ENCODE data around the gene SPIRE1. TPM values are rescaled to one million over a fixed set of nuclear protein-coding genes. Genes with fewer than 3 reads are reported as not detected.
A peak's percentile ranks its signal among the peaks of the same experiment; 100 is the strongest.

The SPIRE1 gene
- total RNA-seq, 1 experiment from 2014 or later: 26.1 TPM

DNA sequence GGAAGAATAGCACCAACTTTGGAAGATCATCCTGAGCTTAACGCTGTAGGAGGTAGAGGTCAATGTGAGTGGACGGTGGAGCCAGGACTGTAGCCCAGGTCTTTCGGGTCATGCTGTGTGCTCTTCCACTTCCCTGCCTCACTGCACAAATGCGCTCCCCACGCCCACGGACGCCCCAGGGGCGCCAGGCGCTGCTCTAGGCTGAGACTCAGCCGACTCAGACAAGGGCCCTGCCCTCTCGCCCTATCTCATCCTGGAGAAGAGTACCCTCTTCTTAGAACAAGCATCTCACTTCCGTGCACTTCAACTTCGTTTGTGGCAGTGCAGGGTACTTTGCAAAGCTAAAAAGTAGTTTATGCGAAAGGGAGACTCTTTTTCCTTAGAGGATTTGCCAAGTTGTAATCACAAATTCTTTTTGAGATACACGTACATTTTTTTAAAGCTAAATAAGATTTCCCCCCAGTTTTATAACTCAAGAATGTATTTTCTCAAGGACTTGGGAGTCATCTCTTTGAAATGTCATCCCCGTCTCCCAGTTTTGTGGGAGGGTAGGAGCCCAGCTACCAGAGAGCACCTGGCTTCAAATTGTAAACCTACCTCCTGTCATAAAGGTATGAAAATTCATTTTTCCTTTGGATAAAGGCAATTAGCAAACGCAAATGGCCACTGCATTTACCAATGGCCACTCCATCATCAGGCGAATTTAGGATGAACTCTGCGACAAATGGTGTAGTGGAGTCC, 251.4 kb downstream of the SPIRE1 start:
- ChIA-PET CTCF (no interaction called here), POLR2A (ENCODE audit: unreplicated experiment) (no interaction called here)
- intact Hi-C loops (cut with micrococcal nuclease; ENCODE audit: unreplicated experiment): loop anchor here (2.0 kb wide), 1 partner anchor 30 kb away; the partner anchor contains the start of gene AFG3L2
- Histone ChIP-seq H3K9me3 (ENCODE audit: insufficient read depth, low read depth) (no peaks in the 10 kb centered on the region), H3K79me2 (ENCODE audit: low read depth) (peaks cover 20% of the 10 kb centered on the region), H4K20me1 (ENCODE audit: insufficient read depth) (no peaks in the 10 kb centered on the region), H3K4me2 (peak overlapping the region; percentile 97; the same call in 1 of the 2 replicates), H3K4me1 (replicated peaks; ENCODE audit: insufficient read depth) (peaks cover 46% of the 10 kb centered on the region), H3K27me3 (ENCODE audit: insufficient read depth, low read depth) (no peaks in the 10 kb centered on the region), H2AFZ (no peak overlapping the region), H3K27ac (no peak overlapping the region), H3K4me3 (no peak overlapping the region), H3F3A (ENCODE audit: insufficient read depth, low read depth) (peaks cover 26% of the 10 kb centered on the region), H3K9me2 (ENCODE audit: insufficient read depth) (no peaks in the 10 kb centered on the region), H3K36me3 (ENCODE audit: low read depth) (no peaks in the 10 kb centered on the region)
- BruUV-seq (replicated peaks): no TSS peak
- no peak for TF ChIP-seq CTCF (conservative IDR thresholded peaks at IDR 0.05)
- TF ChIP-seq EZH2 (IDR thresholded peaks at IDR 0.05; ENCODE audit: low read depth): no peak
- DNase-seq: no peak

GRCh38 chr18:12405066-12405465, 252.8 kb downstream of the SPIRE1 start:
- intact Hi-C loops (cut with micrococcal nuclease; ENCODE audit: unreplicated experiment): no loop called here
- Histone ChIP-seq H3K4me1 (replicated peaks; ENCODE audit: insufficient read depth) (peaks cover 46% of the 10 kb centered on the region), H3K4me3 (no peak overlapping the region), H3K79me2 (ENCODE audit: low read depth) (peaks cover 17% of the 10 kb centered on the region), H3K27ac (no peak overlapping the region), H3K4me2 (no peak overlapping the region), H3K36me3 (ENCODE audit: low read depth) (no peaks in the 10 kb centered on the region), H3K9me3 (ENCODE audit: insufficient read depth, low read depth) (no peaks in the 10 kb centered on the region), H2AFZ (no peak overlapping the region), H3F3A (ENCODE audit: insufficient read depth, low read depth) (peaks cover 29% of the 10 kb centered on the region), H3K27me3 (ENCODE audit: insufficient read depth, low read depth) (no peaks in the 10 kb centered on the region), H3K9me2 (ENCODE audit: insufficient read depth) (no peaks in the 10 kb centered on the region), H4K20me1 (ENCODE audit: insufficient read depth) (no peaks in the 10 kb centered on the region)
- no TSS peak for BruUV-seq (replicated peaks)
- TF ChIP-seq CTCF (conservative IDR thresholded peaks at IDR 0.05): no peak
- ChIA-PET POLR2A (ENCODE audit: unreplicated experiment) (no interaction called here), CTCF (no interaction called here)
- DNase-seq: no peak

DNA sequence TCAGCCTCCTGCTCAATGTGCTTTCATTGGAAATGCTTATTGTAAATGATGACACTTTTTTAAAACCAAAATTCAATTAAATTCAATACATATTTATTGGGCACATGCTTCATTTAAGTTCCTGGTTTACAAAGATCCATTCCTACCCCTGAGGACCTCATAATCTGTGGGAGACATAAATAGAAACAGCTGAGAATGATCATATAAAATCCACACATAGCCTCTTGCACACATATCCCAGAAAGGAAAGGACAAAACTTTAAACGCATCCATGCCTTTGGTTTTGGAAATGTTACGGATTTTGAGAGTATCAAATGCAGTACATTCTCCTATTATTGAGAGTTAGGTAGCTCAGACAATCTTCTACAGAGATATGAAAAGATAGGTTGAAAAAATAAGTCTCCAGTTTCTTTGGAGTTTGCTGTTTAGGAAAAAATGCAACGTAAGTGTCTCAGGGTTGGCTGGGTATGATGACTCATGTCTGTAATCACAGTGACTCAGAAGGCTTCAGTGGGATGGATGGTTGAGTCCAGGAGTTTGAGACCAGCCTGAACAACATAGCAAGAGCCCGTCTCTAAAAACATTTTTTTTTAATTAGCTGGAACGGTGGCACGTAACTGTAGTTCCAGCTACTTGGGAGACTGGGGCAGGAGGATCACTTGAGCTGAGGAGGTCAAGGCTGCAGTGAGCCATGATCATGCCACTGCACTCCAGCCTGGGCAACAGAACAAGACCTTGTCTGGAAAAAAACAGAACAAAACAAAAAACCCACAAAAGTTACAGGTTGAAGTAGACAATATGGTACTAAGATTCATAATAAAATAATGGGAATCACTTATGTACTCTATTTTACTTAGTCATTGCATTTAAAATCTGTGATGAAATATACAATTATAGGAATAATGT, 254.1 kb downstream of the SPIRE1 start:
- no peaks in the 10 kb centered on the region for H4K20me1 ChIP-seq (ENCODE audit: insufficient read depth)
- H3K4me2 ChIP-seq: peak overlapping the region; percentile 39
- peaks cover 6% of the 10 kb centered on the region for H3K79me2 ChIP-seq (ENCODE audit: low read depth)
- DNase-seq: peak; percentile 27 to 69
- H3K27ac ChIP-seq: peak overlapping the region; percentile 40
- TF ChIP-seq CTCF (conservative IDR thresholded peaks at IDR 0.05) (no peak), EZH2 (IDR thresholded peaks at IDR 0.05; ENCODE audit: low read depth) (no peak)
- peaks cover 35% of the 10 kb centered on the region for H3K4me1 ChIP-seq (replicated peaks; ENCODE audit: insufficient read depth)
- H3F3A ChIP-seq (ENCODE audit: insufficient read depth, low read depth): peaks cover 32% of the 10 kb centered on the region
- no peaks in the 10 kb centered on the region for H3K9me2 ChIP-seq (ENCODE audit: insufficient read depth)
- CTCF ChIA-PET: interaction anchor here (0.9 kb wide), 1 partner anchor 10 kb away, joined by 6 read pairs; no protein-coding TSS in a partner anchor
- no peak overlapping the region for H2AFZ ChIP-seq
- POLR2A ChIA-PET (ENCODE audit: unreplicated experiment): interaction anchor here (0.5 to 0.6 kb wide), 2 partner anchors 195 to 227 kb away, joined by 3 to 4 read pairs; no protein-coding TSS in a partner anchor
- H3K9me3 ChIP-seq (ENCODE audit: insufficient read depth, low read depth): no peaks in the 10 kb centered on the region
- H3K27me3 ChIP-seq (ENCODE audit: insufficient read depth, low read depth): no peaks in the 10 kb centered on the region
- no peak overlapping the region for H3K4me3 ChIP-seq
- BruUV-seq (replicated peaks): no TSS peak
- no peaks in the 10 kb centered on the region for H3K36me3 ChIP-seq (ENCODE audit: low read depth)
- intact Hi-C loops (cut with micrococcal nuclease; ENCODE audit: unreplicated experiment): no loop called here

Data from PC-9 (cell line).